DOHH2 (cell line): ENCODE measurements around the gene SDHAF2.

ENCODE experiments used
- H3F3A ChIP-seq: fragments of 200-600 bp; sonication (generic), shearing (Covaris generic); 2 replicates; pipeline ENCODE4 v1.6.0; 2016; ENCODE audit warnings: antibody characterized with exemption, mild to moderate bottlenecking; ENCODE audit not compliant: control insufficient read depth, insufficient read depth
- H3K27ac ChIP-seq: fragments of 200-600 bp; sonication (generic); 2 replicates; pipeline ENCODE4 v1.5.1; 2014; ENCODE audit warnings: low read depth, mild to moderate bottlenecking, low read length, moderate library complexity
- H3K27me3 ChIP-seq: fragments of 200-600 bp; sonication (generic); 2 replicates; pipeline ENCODE4 v1.6.1; 2014; ENCODE audit warnings: mild to moderate bottlenecking, low read length, mixed read lengths; ENCODE audit not compliant: control insufficient read depth
- H3K36me3 ChIP-seq: fragments of 200-600 bp; sonication (generic); 2 replicates; pipeline ENCODE4 v1.6.1; 2014; ENCODE audit warnings: mild to moderate bottlenecking, low read length, moderate library complexity, mixed read lengths; ENCODE audit not compliant: control insufficient read depth
- H3K4me1 ChIP-seq: fragments of 200-600 bp; sonication (generic); 2 replicates; pipeline ENCODE4 v1.6.1; 2014; ENCODE audit warnings: mild to moderate bottlenecking, low read length, mixed read lengths; ENCODE audit not compliant: control insufficient read depth
- H3K4me2 ChIP-seq: fragments of 200-600 bp; sonication (generic); 2 replicates; pipeline ENCODE4 v1.6.0; 2014; ENCODE audit warnings: mild to moderate bottlenecking, low read length, moderate library complexity
- H3K4me3 ChIP-seq: fragments of 200-600 bp; sonication (generic); 2 replicates; pipeline ENCODE4 v1.5.1; 2014; ENCODE audit warnings: mild to moderate bottlenecking, low read length, mixed read lengths
- H3K79me2 ChIP-seq: fragments of 200-600 bp; sonication (generic); 2 replicates; pipeline ENCODE4 v1.6.1; 2014; ENCODE audit warnings: mild to moderate bottlenecking, low read length, mixed read lengths; ENCODE audit not compliant: control insufficient read depth
- H3K9me2 ChIP-seq: fragments of 200-600 bp; sonication (generic); replicated peaks from 2 replicates; pipeline ENCODE4 v1.6.1; 2014; ENCODE audit warnings: mild to moderate bottlenecking, low read length, mixed read lengths; ENCODE audit not compliant: control insufficient read depth
- H3K9me3 ChIP-seq: fragments of 200-600 bp; sonication (generic); 2 replicates; pipeline ENCODE4 v1.6.1; 2014; ENCODE audit warnings: antibody characterized with exemption, low read length, mixed read lengths; ENCODE audit not compliant: control insufficient read depth, insufficient read depth
- H4K20me1 ChIP-seq: fragments of 200-600 bp; sonication (generic); 2 replicates; pipeline ENCODE4 v1.6.0; 2014; ENCODE audit warnings: low read depth, mild to moderate bottlenecking, antibody characterized with exemption, low read length, moderate library complexity; ENCODE audit not compliant: control insufficient read depth, insufficient read depth
- EZH2phosphoT487 ChIP-seq: fragments of 200-600 bp; sonication (generic); IDR thresholded peaks from 2 replicates; pipeline ENCODE4 v1.6.1; 2017; ENCODE audit warnings: borderline replicate concordance, mild to moderate bottlenecking, antibody characterized with exemption, low read length, moderate library complexity, mixed read lengths
- TF ChIP-seq, protein P1 (sequence below): fragments of 200-600 bp; sonication (generic); IDR thresholded peaks from one replicate; pipeline ENCODE4 v1.5.1; 2014; ENCODE audit warnings: antibody characterized with exemption, mild to moderate bottlenecking, low read depth, low read length; ENCODE audit not compliant: poor library complexity, severe bottlenecking

SDHAF2 gene

DNA sequence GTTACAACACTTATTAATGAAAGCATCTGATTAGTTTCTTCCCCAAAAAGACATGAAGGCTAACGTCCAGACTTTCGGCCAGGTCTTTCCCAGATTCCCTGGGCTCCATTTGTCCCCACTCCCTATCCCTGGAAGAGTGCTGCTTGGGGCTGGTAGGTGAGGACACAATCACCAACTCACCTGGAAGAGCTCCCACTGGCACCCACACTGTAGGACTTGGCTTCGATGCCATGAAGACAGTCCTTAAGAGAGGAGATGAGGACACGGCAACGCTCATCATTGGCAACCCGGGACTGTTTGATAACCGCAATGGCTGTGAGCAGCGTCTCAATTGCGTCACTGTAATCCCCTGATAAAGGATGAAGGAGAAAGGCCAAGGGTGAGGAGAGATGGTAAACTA lies 18.3 kb upstream of the SDHAF2 start:
- H3K4me1 ChIP-seq = no peaks in the 10 kb centered on the region
- H3K9me2 ChIP-seq = no peaks in the 10 kb centered on the region
- H3K27ac ChIP-seq = no peak overlapping the region
- H3K4me2 ChIP-seq = no peak overlapping the region
- 0 out of 2 replicates have a peak, but pooled peaks cover 6% of the 10 kb centered on the region for H3F3A ChIP-seq
- no peak overlapping the region for H3K4me3 ChIP-seq
- no peaks in the 10 kb centered on the region for H3K27me3 ChIP-seq
- 0 out of 2 replicates have a peak, but pooled peaks cover 4% of the 10 kb centered on the region for H4K20me1 ChIP-seq
- TF ChIP-seq EZH2phosphoT487 = no peak
- TF ChIP-seq, protein P1, sequence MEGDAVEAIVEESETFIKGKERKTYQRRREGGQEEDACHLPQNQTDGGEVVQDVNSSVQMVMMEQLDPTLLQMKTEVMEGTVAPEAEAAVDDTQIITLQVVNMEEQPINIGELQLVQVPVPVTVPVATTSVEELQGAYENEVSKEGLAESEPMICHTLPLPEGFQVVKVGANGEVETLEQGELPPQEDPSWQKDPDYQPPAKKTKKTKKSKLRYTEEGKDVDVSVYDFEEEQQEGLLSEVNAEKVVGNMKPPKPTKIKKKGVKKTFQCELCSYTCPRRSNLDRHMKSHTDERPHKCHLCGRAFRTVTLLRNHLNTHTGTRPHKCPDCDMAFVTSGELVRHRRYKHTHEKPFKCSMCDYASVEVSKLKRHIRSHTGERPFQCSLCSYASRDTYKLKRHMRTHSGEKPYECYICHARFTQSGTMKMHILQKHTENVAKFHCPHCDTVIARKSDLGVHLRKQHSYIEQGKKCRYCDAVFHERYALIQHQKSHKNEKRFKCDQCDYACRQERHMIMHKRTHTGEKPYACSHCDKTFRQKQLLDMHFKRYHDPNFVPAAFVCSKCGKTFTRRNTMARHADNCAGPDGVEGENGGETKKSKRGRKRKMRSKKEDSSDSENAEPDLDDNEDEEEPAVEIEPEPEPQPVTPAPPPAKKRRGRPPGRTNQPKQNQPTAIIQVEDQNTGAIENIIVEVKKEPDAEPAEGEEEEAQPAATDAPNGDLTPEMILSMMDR = no peak
- peaks cover 97% of the 10 kb centered on the region for H3K36me3 ChIP-seq
- H3K79me2 ChIP-seq = peaks cover 11% of the 10 kb centered on the region
- no peaks in the 10 kb centered on the region for H3K9me3 ChIP-seq

DNA sequence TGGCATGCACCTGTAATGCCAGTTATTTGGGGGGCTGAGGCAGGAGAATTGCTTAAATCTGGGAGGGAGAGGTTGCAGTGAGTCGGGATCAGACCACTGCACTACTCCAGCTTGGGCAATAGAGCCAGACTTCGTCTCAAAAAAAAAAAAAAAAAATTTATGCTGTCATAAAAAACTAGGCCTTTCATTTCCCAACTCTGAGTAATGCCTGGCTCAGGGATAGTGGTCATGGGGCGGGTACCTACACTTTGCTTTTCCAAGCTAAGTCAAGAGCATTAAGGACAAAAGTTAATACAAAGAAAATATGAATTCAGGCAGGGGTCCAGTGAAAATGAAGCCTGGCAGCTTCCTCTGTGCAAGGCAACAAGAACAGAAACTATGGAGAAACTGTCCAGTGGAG lies 16.4 kb upstream of the SDHAF2 start:
- H3F3A ChIP-seq = 0 out of 2 replicates have a peak, but pooled peaks cover 3% of the 10 kb centered on the region
- H3K27me3 ChIP-seq = no peaks in the 10 kb centered on the region
- peaks cover 30% of the 10 kb centered on the region for H3K79me2 ChIP-seq
- 0 out of 2 replicates have a peak, but pooled peaks cover 8% of the 10 kb centered on the region for H4K20me1 ChIP-seq
- peaks cover 97% of the 10 kb centered on the region for H3K36me3 ChIP-seq
- H3K9me2 ChIP-seq = no peaks in the 10 kb centered on the region
- no peaks in the 10 kb centered on the region for H3K9me3 ChIP-seq
- no peak overlapping the region for H3K27ac ChIP-seq
- no peaks in the 10 kb centered on the region for H3K4me1 ChIP-seq
- no peak for TF ChIP-seq EZH2phosphoT487
- TF ChIP-seq, protein P1 = no peak
- H3K4me2 ChIP-seq = no peak overlapping the region
- H3K4me3 ChIP-seq = no peak overlapping the region

GRCh38 chr11:61414547-61414946 lies 15.4 kb upstream of the SDHAF2 start:
- no peaks in the 10 kb centered on the region for H3K9me3 ChIP-seq
- no peak overlapping the region for H3K4me3 ChIP-seq
- peaks cover 40% of the 10 kb centered on the region for H3K79me2 ChIP-seq
- no peaks in the 10 kb centered on the region for H3K4me1 ChIP-seq
- no peaks in the 10 kb centered on the region for H3K27me3 ChIP-seq
- H4K20me1 ChIP-seq = 0 out of 2 replicates have a peak, but pooled peaks cover 8% of the 10 kb centered on the region
- H3F3A ChIP-seq = 0 out of 2 replicates have a peak, but pooled peaks cover 3% of the 10 kb centered on the region
- H3K36me3 ChIP-seq = peaks cover 99% of the 10 kb centered on the region
- no peaks in the 10 kb centered on the region for H3K9me2 ChIP-seq
- no peak overlapping the region for H3K27ac ChIP-seq
- TF ChIP-seq EZH2phosphoT487 = no peak
- TF ChIP-seq, protein P1 = no peak
- no peak overlapping the region for H3K4me2 ChIP-seq

DNA sequence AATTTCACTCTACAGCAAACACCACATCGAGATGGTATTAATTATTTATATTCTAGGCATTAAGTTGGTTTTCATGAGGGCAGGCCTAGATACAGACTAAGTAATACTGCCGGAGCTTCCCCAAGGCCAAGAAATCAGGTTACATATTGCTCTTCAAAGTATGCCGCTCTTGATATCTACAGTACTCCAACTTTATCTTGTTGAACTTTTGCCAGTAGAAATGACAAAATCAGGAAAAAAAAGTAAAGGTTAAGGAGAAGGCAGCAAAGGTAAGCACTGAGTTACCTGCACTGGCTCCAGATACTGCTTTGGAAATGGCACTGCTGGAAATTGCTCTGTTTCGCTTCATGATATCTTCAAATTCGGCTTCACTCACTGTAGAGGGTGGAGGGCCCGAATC lies 14.5 kb upstream of the SDHAF2 start:
- Histone ChIP-seq H4K20me1 (0 out of 2 replicates have a peak, but pooled peaks cover 9% of the 10 kb centered on the region), H3K4me3 (no peak overlapping the region), H3K79me2 (peaks cover 48% of the 10 kb centered on the region), H3K9me2 (no peaks in the 10 kb centered on the region), H3K4me2 (no peak overlapping the region), H3K36me3 (peaks cover 99% of the 10 kb centered on the region), H3K27me3 (no peaks in the 10 kb centered on the region), H3K9me3 (no peaks in the 10 kb centered on the region), H3K27ac (no peak overlapping the region), H3F3A (0 out of 2 replicates have a peak, but pooled peaks cover 3% of the 10 kb centered on the region), H3K4me1 (no peaks in the 10 kb centered on the region)
- TF ChIP-seq, protein P1 = no peak
- no peak for TF ChIP-seq EZH2phosphoT487
